ENCODE results near the gene RASAL1.

RASAL1 gene

DNA sequence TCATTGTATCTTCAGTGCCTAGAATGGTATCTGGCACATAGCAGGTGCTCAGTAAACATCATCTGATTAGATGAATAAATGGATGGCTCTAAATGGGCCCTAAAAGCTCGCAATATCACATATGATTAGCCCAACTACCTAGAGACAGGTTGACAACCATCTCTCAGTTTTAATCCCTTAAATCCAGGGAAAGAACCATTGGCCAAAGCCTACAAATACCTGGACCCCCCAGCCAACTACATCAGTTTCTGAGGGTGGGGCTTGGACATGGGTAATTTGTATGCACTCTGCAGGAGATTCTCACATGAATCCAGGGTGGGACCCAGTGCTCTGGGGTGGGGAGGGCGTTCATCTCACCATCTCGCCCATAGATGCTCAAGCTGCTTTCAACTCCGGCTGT lies 83.8 kb downstream of the RASAL1 start:
- TF ChIP-seq NFRKB (IDR thresholded peaks at IDR 0.05), result no peak
- TF ChIP-seq FOXA1 (IDR thresholded peaks at IDR 0.05), result no peak
- CTCF ChIA-PET, result no interaction called here
- no peak for DNase-seq (ENCODE audit: extremely low spot score)
- POLR2A ChIA-PET, result no interaction called here

DNA sequence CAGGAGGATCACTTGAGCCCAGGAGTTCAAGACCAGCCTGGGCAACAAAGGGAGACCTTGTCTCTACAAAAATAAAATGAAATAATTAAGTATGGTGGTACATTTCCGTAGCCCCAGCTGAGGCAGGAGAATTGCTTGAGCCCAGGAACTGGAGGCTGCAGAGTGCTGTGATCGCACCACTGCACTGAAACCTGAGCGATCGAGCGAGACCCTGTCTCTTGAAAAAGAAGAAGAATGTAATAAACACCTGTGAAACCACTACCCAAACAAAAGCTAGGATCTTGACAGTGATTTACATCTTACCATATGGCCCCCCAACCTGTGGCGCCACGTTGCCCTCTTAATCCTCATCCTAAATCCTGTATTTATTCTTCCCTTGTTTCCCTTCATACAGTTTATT lies 84.8 kb downstream of the RASAL1 start:
- TF ChIP-seq FOXM1 (IDR thresholded peaks at IDR 0.05; ENCODE audit: borderline replicate concordance) (no peak), SP1 (IDR thresholded peaks at IDR 0.05) (no peak), FOXA1 (IDR thresholded peaks at IDR 0.05) (no peak), LEF1 (IDR thresholded peaks at IDR 0.05; ENCODE audit: borderline replicate concordance) (no peak)
- TF ChIP-seq, protein P1, sequence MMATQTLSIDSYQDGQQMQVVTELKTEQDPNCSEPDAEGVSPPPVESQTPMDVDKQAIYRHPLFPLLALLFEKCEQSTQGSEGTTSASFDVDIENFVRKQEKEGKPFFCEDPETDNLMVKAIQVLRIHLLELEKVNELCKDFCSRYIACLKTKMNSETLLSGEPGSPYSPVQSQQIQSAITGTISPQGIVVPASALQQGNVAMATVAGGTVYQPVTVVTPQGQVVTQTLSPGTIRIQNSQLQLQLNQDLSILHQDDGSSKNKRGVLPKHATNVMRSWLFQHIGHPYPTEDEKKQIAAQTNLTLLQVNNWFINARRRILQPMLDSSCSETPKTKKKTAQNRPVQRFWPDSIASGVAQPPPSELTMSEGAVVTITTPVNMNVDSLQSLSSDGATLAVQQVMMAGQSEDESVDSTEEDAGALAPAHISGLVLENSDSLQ (IDR thresholded peaks at IDR 0.05), result no peak
- no peak for DNase-seq (ENCODE audit: extremely low spot score)
- CTCF ChIA-PET, result no interaction called here
- POLR2A ChIA-PET, result no interaction called here

DNA sequence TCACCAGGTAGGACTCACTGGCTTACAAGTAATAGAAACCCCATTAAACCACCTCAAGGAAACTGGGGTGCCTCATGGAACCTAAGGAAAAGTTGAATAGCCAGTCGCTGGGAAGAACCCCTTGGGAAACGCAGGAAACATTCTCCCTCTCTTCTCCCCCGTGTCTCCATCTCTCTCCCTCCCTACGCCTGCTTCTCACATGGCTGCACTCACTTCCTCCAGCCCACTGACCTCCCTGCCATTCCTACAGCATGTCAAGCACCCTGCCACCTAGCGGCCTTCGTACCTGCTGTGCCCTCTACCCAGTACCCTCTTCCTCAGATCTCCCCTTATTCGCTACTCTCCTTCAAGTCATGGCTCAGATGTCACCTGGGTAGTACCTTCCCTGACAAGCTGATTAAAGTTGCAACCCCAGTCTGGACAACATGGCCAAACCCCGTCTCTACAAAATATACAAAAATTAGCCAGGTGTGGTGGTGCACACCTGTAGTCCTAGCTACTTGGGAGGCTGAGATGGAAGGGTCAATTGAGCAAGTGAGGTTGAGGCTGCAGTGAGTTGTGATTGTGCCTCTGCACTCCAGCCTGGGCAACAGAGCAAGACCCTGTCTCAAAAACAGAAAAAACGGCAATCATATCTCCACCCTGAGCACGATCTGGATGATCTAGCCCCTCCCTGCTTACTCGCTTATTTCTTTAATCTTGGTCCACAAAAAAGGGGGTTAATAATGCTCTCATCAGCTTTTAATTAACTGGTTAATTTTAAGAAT lies 85.4 kb downstream of the RASAL1 start:
- TF ChIP-seq ZNF384 (IDR thresholded peaks at IDR 0.05) (no peak), BHLHE40 (IDR thresholded peaks at IDR 0.05; ENCODE audit: borderline replicate concordance) (no peak), HDGF (IDR thresholded peaks at IDR 0.05; ENCODE audit: borderline replicate concordance) (no peak), CTBP1 (IDR thresholded peaks at IDR 0.05; ENCODE audit: borderline replicate concordance) (no peak), FOXK2 (IDR thresholded peaks at IDR 0.05) (no peak), L3MBTL2 (conservative IDR thresholded peaks at IDR 0.05) (no peak)
- TF ChIP-seq, protein P1 (IDR thresholded peaks at IDR 0.05), result no peak
- ChIA-PET CTCF (interaction anchor here (0.6 kb wide), 1 partner anchor 36 kb away, joined by 3 read pairs; no protein-coding TSS in a partner anchor), POLR2A (no interaction called here)
- peak; percentile 32 for DNase-seq (ENCODE audit: extremely low spot score)

Measured in HEK293T (cell line).